ENCODE measurements around the gene ZNF496. TPM values are rescaled to one million over a fixed set of nuclear protein-coding genes. Genes with fewer than 3 reads are reported as not detected.
"Not testable (repeated sequence)": the region's sequence is repeated elsewhere in the genome, so short reads cannot be mapped to it uniquely, and the experiment has no call there.

The ZNF496 gene
- total RNA-seq, 1 donor from 2014 or later, result 14.8 TPM

DNA sequence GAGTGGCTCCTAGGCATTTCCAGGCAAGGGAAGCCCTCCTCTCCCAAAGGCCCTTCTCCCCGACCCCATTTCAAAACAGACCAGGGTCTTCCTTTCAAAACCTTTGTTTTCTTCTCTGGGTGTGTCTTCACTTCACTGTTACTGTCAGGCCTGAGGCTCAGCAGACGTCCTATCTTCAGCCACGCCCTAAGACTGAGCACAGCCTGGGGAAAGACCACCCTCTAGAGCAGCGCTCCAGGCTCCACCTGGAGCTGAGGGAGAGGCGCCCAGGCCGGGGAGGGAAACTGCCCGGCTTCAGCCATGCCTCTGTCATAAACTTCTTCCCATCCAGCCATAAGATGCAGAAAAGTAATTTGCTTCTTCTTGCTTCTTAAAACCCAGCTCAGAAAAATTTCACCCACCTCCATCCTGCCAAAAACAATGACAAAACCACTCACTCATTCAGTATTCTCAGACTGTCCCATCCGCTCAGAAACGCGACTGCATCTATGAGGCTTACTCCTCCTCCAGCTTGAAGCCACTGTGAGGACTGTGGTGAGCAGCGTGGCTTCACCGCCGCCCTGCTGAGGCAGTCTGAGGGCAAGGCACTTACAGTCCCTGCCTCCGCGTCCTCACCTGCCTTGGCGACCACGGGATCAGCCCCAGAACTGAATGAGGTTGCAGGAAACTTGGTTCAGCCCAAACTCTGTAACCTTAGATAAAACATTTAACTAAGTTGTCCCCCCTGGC, 39.7 kb downstream of the ZNF496 start:
- Mint-ChIP-seq H3K27me3 (ENCODE audit: insufficient read depth) (peaks cover 1% of the 10 kb centered on the region), H3K4me3 (no peak overlapping the region), H3K9me3 (peaks cover 25% of the 10 kb centered on the region), H3K27ac (no peak overlapping the region), H3K4me1 (ENCODE audit: low read depth) (no peaks in the 10 kb centered on the region), H3K36me3 (ENCODE audit: low read depth) (no peaks in the 10 kb centered on the region)
- intact Hi-C loops (cut with micrococcal nuclease), result no loop called here
- no peak for DNase-seq (ENCODE audit: low spot score)

DNA sequence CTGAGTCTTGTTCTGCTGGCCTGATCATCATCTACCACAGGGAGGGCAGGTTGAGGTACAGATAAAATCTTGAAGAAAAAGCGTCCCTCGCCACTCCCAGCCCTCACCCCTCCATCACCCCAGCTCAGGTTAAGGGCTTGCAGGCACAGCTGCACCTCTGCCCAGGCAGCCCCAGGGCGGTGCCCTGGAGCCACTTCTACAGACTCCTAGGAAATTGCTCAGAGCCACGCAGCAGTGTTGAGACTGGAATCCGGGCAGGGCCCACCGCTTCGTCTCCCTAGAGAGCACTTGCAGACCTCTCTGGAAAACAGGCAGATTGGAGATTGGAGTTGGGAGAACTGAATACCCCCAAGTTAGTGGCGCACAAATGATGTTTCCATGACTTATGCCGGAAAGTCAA, 40.5 kb downstream of the ZNF496 start:
- Mint-ChIP-seq H3K9me3 (peaks cover 28% of the 10 kb centered on the region), H3K27ac (no peak overlapping the region), H3K36me3 (ENCODE audit: low read depth) (no peaks in the 10 kb centered on the region), H3K4me3 (no peak overlapping the region), H3K27me3 (ENCODE audit: insufficient read depth) (peaks cover 1% of the 10 kb centered on the region), H3K4me1 (ENCODE audit: low read depth) (no peaks in the 10 kb centered on the region)
- intact Hi-C loops (cut with micrococcal nuclease), result no loop called here
- DNase-seq (ENCODE audit: low spot score), result no peak

DNA sequence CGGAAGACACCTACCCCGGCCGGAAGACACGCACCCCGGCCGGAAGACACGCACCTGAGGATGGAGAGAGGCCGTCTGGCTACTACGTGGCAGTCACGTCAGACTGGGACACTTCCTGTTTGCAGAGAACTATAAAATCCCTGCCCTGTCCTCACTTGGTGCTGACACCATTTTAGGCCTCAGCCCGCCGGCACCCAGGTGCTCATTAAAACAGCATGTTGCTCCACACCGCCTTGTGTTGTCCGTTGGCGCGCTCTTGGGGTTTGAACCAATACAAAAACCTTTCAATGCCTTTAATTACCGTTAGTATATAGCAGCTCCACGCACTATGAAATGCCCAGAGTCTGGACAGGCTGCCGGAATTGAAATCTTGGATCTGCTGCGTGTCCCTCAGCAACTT, 41.1 kb downstream of the ZNF496 start:
- Mint-ChIP-seq H3K27ac (no peak overlapping the region), H3K9me3 (peaks cover 33% of the 10 kb centered on the region), H3K36me3 (ENCODE audit: low read depth) (no peaks in the 10 kb centered on the region), H3K4me3 (no peak overlapping the region), H3K27me3 (ENCODE audit: insufficient read depth) (peaks cover 1% of the 10 kb centered on the region), H3K4me1 (ENCODE audit: low read depth) (no peaks in the 10 kb centered on the region)
- intact Hi-C loops (cut with micrococcal nuclease), result no loop called here
- DNase-seq (ENCODE audit: low spot score), result no peak

DNA sequence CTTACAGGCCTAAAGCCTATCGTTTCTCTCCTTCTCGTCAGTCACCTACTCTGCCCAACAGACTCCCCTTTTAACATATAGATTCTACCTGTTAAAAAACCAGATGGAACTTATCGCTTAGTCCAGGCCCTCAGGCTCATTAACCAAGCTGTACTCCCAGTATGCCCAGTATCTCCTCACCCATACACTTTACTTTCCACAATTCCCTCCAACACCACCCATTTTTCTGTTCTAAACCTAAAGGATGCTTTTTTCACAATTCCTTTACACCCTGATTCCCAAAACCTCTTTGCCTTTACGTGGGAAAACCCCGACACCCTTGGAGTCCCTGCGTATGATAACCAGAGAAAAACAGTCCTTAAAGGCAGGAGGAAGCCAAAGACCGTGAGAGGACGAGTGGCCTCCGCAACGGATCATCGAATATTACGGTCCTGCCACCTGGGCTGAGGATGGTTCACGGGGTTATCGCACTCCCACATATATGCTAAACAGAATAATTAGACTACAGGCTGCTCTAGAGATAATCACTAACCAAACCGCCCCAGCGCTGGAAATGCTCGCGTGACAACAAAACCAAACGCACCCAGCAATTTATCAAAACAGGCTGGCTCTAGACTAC, 42.3 kb downstream of the ZNF496 start:
- H3K4me3 Mint-ChIP-seq; DNase-seq (ENCODE audit: low spot score); H3K36me3 Mint-ChIP-seq (ENCODE audit: low read depth); H3K4me1 Mint-ChIP-seq (ENCODE audit: low read depth); H3K27me3 Mint-ChIP-seq (ENCODE audit: insufficient read depth); intact Hi-C loops (cut with micrococcal nuclease); H3K27ac Mint-ChIP-seq: not testable (repeated sequence)
- H3K9me3 Mint-ChIP-seq, result peaks cover 33% of the 10 kb centered on the region

DNA sequence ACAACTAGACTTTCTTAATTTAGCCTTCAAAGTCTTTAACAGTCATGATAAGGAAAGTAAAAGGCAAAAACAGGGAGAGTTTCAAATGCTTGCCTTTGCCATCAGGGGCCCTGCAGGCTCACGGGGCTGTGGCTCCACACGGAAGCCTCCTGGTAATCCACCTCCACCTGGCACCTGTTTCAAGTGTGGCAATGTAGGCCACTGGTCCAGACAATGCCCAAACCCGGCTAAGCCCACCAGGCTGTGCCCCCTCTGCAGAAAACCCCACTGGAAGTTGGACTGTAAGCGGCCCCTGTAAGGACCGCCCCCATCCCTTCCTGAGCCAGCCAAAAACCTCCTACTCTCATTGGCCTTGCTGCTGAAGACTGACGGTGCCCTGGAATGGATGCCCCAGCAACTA, 43.3 kb downstream of the ZNF496 start:
- no peak overlapping the region for H3K4me3 Mint-ChIP-seq
- H3K27me3 Mint-ChIP-seq (ENCODE audit: insufficient read depth), result peaks cover 1% of the 10 kb centered on the region
- no peak for DNase-seq (ENCODE audit: low spot score)
- no peaks in the 10 kb centered on the region for H3K4me1 Mint-ChIP-seq (ENCODE audit: low read depth)
- intact Hi-C loops (cut with micrococcal nuclease), result no loop called here
- peaks cover 33% of the 10 kb centered on the region for H3K9me3 Mint-ChIP-seq
- H3K36me3 Mint-ChIP-seq (ENCODE audit: low read depth), result no peaks in the 10 kb centered on the region
- no peak overlapping the region for H3K27ac Mint-ChIP-seq

DNA sequence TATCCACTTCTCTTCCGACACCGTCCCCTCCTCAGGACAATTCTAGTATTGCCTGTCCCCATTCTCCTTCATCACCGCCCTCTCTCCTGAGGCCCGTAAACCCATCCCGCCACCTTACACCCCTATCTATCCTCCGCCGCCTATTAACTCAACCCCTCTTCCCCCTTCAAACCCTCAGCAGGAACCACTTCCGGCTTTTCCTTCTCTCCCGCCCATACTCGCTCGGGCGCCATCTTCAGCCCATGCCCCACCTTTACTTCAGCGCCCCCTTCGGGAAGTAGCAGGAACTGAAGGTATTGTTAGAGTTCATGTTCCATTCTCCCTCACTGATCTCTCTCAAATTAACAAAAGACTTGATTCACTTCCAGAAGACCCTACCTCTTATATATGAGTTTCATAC, 44.2 kb downstream of the ZNF496 start:
- Mint-ChIP-seq H3K4me3 (no peak overlapping the region), H3K36me3 (ENCODE audit: low read depth) (no peaks in the 10 kb centered on the region), H3K27ac (no peak overlapping the region), H3K9me3 (peaks cover 33% of the 10 kb centered on the region), H3K4me1 (ENCODE audit: low read depth) (no peaks in the 10 kb centered on the region), H3K27me3 (ENCODE audit: insufficient read depth) (peaks cover 1% of the 10 kb centered on the region)
- no peak for DNase-seq (ENCODE audit: low spot score)
- intact Hi-C loops (cut with micrococcal nuclease), result no loop called here

DNA sequence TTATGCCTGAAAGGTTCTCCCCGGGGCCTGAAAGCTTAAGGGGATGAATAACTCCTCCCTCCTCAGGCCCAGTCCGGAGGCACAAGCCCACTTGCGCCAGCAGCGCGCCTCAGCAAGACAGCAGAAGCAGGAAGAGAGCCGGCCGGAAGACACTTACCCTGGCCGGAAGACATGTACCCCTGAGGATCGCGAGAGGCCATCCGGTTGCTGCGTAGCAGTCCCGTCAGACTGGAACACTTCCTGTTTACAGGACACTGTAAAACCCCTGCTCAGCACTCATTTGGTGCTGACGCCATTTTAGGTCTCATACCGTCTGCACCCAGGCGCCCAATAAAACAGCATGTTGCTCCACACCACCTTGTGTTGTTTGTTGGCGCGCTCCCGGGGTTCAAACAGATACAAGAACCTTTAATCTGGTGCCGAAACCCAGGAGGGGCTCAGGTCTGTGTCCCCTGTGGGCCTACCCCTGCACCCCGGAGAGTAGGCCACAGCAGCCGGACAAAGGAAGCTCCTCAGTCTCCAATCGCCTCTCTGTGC, 45.5 kb downstream of the ZNF496 start:
- Mint-ChIP-seq H3K4me3 (no peak overlapping the region), H3K27ac (no peak overlapping the region), H3K27me3 (ENCODE audit: insufficient read depth) (peaks cover under 1% of the 10 kb centered on the region), H3K9me3 (peaks cover 33% of the 10 kb centered on the region), H3K4me1 (ENCODE audit: low read depth) (no peaks in the 10 kb centered on the region), H3K36me3 (ENCODE audit: low read depth) (no peaks in the 10 kb centered on the region)
- no peak for DNase-seq (ENCODE audit: low spot score)
- intact Hi-C loops (cut with micrococcal nuclease), result no loop called here

DNA sequence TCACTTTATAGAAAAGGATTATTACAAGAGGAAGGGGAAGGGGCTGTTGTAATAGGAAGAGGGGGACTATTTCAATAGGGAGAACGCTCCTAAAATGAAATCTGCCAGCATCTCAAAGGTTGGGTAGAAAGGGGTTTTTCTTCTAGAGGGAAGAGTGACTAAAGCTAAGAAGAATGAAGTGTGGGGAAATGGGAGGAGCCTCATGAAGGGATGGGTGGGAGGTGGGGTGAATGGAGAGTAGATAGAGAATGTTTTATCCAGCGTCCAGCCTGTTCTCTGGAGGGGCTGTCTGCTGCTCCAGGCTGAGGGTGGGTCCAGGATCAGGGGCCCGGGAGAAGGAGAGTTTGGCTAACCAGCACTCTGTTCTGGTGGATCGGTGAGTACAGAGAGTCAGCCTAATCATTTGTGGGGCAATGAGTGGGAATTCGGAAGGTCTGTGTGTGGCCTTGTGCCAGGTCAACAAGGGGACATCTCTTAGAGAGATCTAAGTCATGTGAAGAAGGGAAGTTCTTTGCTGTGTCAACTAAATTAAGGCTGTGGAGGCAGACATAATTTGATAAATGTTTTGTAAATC, 50.6 kb downstream of the ZNF496 start:
- intact Hi-C loops (cut with micrococcal nuclease), result no loop called here
- no peak overlapping the region for H3K4me3 Mint-ChIP-seq
- H3K27ac Mint-ChIP-seq, result no peak overlapping the region
- H3K4me1 Mint-ChIP-seq (ENCODE audit: low read depth), result no peaks in the 10 kb centered on the region
- no peaks in the 10 kb centered on the region for H3K36me3 Mint-ChIP-seq (ENCODE audit: low read depth)
- peaks cover 2% of the 10 kb centered on the region for H3K27me3 Mint-ChIP-seq (ENCODE audit: insufficient read depth)
- H3K9me3 Mint-ChIP-seq, result peaks cover 10% of the 10 kb centered on the region
- no peak for DNase-seq (ENCODE audit: low spot score)

DNA sequence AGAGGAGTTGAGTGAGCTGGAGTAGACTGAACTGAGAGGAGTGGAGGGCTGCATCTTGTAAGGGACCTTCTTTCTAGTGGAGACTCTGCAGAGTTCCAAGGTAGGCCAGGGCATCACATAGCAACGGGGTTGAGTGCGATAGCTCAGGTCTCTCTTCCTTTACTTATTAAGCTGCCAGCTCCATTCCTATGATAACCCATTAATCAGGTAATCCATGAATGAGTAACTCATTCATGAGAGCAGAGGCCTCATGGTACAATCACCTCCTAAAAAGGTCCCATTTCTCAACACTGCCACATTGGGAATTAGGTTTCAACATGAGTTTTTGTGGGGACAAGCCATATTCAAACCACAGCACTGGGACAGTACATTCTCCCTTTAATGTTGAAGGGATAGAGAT, 54.5 kb downstream of the ZNF496 start:
- Mint-ChIP-seq H3K36me3 (ENCODE audit: low read depth) (no peaks in the 10 kb centered on the region), H3K9me3 (peaks cover 13% of the 10 kb centered on the region), H3K4me3 (no peak overlapping the region), H3K4me1 (ENCODE audit: low read depth) (no peaks in the 10 kb centered on the region), H3K27me3 (ENCODE audit: insufficient read depth) (peaks cover 2% of the 10 kb centered on the region), H3K27ac (no peak overlapping the region)
- intact Hi-C loops (cut with micrococcal nuclease), result no loop called here
- DNase-seq (ENCODE audit: low spot score), result no peak

DNA sequence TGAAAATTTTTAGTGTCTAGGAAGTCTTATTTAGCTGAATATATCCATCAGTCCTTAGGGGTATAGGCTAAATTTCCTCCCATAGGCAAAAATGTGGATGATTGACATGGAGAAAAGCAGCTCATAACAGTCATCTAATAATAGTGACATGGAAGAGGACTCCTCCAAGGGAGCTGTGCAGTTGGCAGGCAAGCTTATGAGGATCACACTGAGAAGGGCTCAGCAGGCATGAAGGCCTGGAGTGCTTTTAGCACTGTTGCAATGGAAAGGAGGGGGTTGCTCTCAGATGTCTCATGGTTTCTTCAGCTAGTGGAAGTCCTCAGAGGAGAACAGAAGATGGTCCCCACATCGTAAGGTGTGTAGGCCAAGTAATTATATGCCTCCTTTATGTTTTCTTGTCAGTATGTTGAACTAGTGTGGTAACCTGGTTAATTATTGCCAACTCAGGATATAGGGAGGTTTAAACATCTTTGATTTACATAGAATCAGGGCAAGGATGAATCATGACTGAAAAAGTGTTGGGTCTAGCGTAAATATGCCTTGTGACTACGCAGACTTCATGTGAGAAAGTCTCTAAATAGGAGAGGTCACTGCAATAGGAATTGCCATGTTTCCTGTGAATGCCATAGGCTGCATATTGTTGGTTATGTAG, 56.9 kb downstream of the ZNF496 start:
- intact Hi-C loops (cut with micrococcal nuclease), result no loop called here
- H3K9me3 Mint-ChIP-seq, result peaks cover 26% of the 10 kb centered on the region
- H3K4me3 Mint-ChIP-seq, result no peak overlapping the region
- DNase-seq (ENCODE audit: low spot score), result no peak
- H3K4me1 Mint-ChIP-seq (ENCODE audit: low read depth), result no peaks in the 10 kb centered on the region
- no peaks in the 10 kb centered on the region for H3K36me3 Mint-ChIP-seq (ENCODE audit: low read depth)
- H3K27me3 Mint-ChIP-seq (ENCODE audit: insufficient read depth), result no peaks in the 10 kb centered on the region
- no peak overlapping the region for H3K27ac Mint-ChIP-seq

DNA sequence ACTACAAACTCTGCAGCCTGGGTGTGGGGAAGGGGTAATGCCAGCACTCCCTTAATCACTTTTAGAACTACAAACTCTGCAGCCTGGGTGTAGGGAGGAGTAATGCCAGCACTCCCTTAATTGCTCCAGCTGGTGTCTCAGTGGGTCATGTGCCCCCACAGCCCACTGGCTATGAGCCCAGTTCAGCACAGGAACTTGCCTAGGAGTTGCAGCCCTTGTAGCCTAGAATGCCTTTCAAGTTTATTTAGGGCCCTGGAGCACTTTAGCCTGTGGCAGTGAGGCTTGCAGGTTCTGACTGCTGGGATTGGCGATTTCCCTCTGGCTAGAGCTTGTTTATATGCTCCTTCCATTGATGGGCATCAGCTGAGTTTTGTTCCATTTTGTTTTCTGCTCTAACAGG, 58.7 kb downstream of the ZNF496 start:
- H3K27ac Mint-ChIP-seq, result no peak overlapping the region
- no peak for DNase-seq (ENCODE audit: low spot score)
- H3K4me1 Mint-ChIP-seq (ENCODE audit: low read depth), result no peaks in the 10 kb centered on the region
- no peaks in the 10 kb centered on the region for H3K27me3 Mint-ChIP-seq (ENCODE audit: insufficient read depth)
- no peak overlapping the region for H3K4me3 Mint-ChIP-seq
- intact Hi-C loops (cut with micrococcal nuclease), result no loop called here
- no peaks in the 10 kb centered on the region for H3K36me3 Mint-ChIP-seq (ENCODE audit: low read depth)
- peaks cover 26% of the 10 kb centered on the region for H3K9me3 Mint-ChIP-seq

DNA sequence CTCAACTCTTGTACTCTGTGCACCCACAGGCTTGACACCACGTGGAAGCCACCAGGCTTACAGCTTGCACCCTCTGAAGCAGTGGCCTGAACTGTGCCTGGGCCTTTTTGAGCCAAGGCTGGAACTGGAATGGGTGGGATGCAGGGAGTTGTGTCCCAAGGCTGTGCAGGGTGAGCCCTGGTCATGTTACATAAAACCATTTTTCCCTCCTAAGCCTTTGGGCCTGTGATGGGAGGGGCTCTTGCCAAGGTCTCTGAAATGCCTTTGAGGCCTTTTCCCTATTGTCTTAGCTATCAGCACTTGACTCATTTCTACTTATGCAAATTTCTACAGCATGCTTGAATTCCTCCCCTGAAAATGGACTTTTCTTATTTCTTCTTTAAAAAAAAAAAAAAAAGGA, 61.7 kb downstream of the ZNF496 start:
- Mint-ChIP-seq H3K27ac (no peak overlapping the region), H3K27me3 (ENCODE audit: insufficient read depth) (no peaks in the 10 kb centered on the region), H3K9me3 (peaks cover 20% of the 10 kb centered on the region), H3K36me3 (ENCODE audit: low read depth) (no peaks in the 10 kb centered on the region), H3K4me1 (ENCODE audit: low read depth) (no peaks in the 10 kb centered on the region), H3K4me3 (no peak overlapping the region)
- intact Hi-C loops (cut with micrococcal nuclease), result no loop called here
- DNase-seq (ENCODE audit: low spot score), result no peak

DNA sequence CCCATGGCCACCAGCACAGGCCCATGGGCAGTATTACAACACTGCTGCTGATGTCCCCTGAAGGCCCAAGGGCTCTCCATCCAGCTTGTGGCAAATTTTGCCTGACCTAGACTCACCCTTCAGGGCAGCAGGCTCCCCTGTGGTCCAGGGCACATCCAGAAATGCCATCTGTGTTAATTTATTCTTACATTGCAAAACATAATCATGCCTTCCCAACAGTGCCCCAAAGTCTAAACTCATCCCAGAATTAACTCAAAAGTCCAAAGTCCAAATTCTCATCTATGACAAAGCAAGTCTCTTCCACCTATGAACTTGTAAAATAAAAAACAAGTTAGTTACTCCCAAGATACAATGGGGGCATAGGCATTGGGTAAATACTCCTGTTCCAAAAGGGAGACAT, 62.5 kb downstream of the ZNF496 start:
- no peak overlapping the region for H3K27ac Mint-ChIP-seq
- H3K4me1 Mint-ChIP-seq (ENCODE audit: low read depth), result no peaks in the 10 kb centered on the region

More for the DNA sequence above, 62.5 kb downstream of the ZNF496 start:
- no peaks in the 10 kb centered on the region for H3K27me3 Mint-ChIP-seq (ENCODE audit: insufficient read depth)
- H3K4me3 Mint-ChIP-seq, result no peak overlapping the region
- H3K36me3 Mint-ChIP-seq (ENCODE audit: low read depth), result no peaks in the 10 kb centered on the region
- H3K9me3 Mint-ChIP-seq, result peaks cover 20% of the 10 kb centered on the region
- intact Hi-C loops (cut with micrococcal nuclease), result loop anchor here (10.0 kb wide), 1 partner anchor 64 kb away; no protein-coding TSS in a partner anchor
- no peak for DNase-seq (ENCODE audit: low spot score)

All from activated T-helper 1 cell treated with anti-CD3 and anti-CD28 coated beads, Interleukin-12 subunit alpha, Interleukin-12 subunit beta, Interleukin-2, Interleukin-4 antibody, amounts not matched to agents 30 ng/mL and 10 ng/mL and 1 ng/mL, durations not matched to agents 14 hours and 24 hours and 36 hours (primary cell).